ENCODE results near the gene ZBTB7C. TPM values are rescaled to one million over a fixed set of nuclear protein-coding genes. Genes with fewer than 3 reads are reported as not detected.

Gene ZBTB7C
- total and polyA plus RNA-seq, 2 donors (not counting 1 experiment from before 2014, with no cell fraction given) = not detected

GRCh38 chr18:48165111-48165866 lies 243.9 kb downstream of the ZBTB7C start:
- intact Hi-C loops (cut with micrococcal nuclease) = no loop called here

More at GRCh38 chr18:48165111-48165866, 243.9 kb downstream of the ZBTB7C start:
- ChIA-PET CTCF (no interaction called here), POLR2A (no interaction called here)
- H3K4me3 Mint-ChIP-seq = no peak overlapping the region
- no peak overlapping the region for H3K9ac ChIP-seq (ENCODE audit: low read length)
- ATAC-seq (ENCODE audit: low read depth) (no peak), DNase-seq (no peak)
- peaks cover 0 to 31% (median 4%) of the 10 kb centered on the region in 4 experiments for H3K27me3 ChIP-seq (replicated peaks in 1 of 4; ENCODE audit: control extremely low read depth in 1 of 4, control insufficient read depth in 3 of 4, insufficient read depth in 4 of 4, low read length in 3 of 4)
- no peaks in the 10 kb centered on the region for H4K20me1 ChIP-seq (ENCODE audit: control insufficient read depth, insufficient read depth, low read length, poor library complexity, severe bottlenecking)
- no peak overlapping the region for H3K4me2 ChIP-seq (replicated peaks; ENCODE audit: low read depth, low read length, poor library complexity, severe bottlenecking)
- H3K9me3 ChIP-seq (ENCODE audit: control extremely low read depth in 1 of 3, control insufficient read depth in 2 of 3, insufficient read depth in 1 of 3, low read length in 2 of 3) = peaks cover 0 to 6% (median 0%) of the 10 kb centered on the region in 3 donors
- H3K9me3 Mint-ChIP-seq (ENCODE audit: insufficient read depth) = no peaks in the 10 kb centered on the region
- H3K4me1 ChIP-seq (ENCODE audit: control insufficient read depth in 2 of 2, insufficient read depth in 2 of 2, low read length in 2 of 2) = peaks cover 10 to 11% of the 10 kb centered on the region in 2 donors
- H3K27ac ChIP-seq (ENCODE audit: low read length in 2 of 2) = no peak overlapping the region
- no peaks in the 10 kb centered on the region for H3K36me3 ChIP-seq (replicated peaks in 1 of 2; ENCODE audit: control extremely low read depth in 1 of 2, control insufficient read depth in 1 of 2, extremely low read depth in 1 of 2, insufficient read depth in 2 of 2, low read length in 1 of 2)
- no peak overlapping the region for H3K27ac Mint-ChIP-seq
- H2AFZ ChIP-seq (ENCODE audit: insufficient read depth, low read depth, low read length, poor library complexity, severe bottlenecking) = no peak overlapping the region
- peaks cover 47% of the 10 kb centered on the region for H3K27me3 Mint-ChIP-seq
- H3K4me1 Mint-ChIP-seq = peaks cover 9% of the 10 kb centered on the region
- WGBS (ENCODE audit: insufficient coverage) = 70% methylated on average over 8 of the region's 13 CpGs
- no peak overlapping the region for H3K4me3 ChIP-seq (ENCODE audit: control extremely low read depth in 1 of 5, extremely low read depth in 1 of 5, insufficient read depth in 1 of 5, low read depth in 2 of 5, low read length in 4 of 5)
- TF ChIP-seq EZH2 (IDR thresholded peaks at IDR 0.05; ENCODE audit: borderline replicate concordance, insufficient read depth, low read depth, low read length, poor library complexity, severe bottlenecking) (no peak), CTCF (IDR thresholded peaks at IDR 0.05) (no peak)
- no peaks in the 10 kb centered on the region for H3K79me2 ChIP-seq (ENCODE audit: control insufficient read depth, insufficient read depth, low read length)

All from B cell (primary cell).